MM.1S (cell line): Measurements from ENCODE around the gene NMNAT3.

ENCODE experiments used
- DNase-seq: peaks from one replicate; pipeline ENCODE4 v3.0.0-alpha.2; 2015
- H2AFZ ChIP-seq: fragments of 300-600 bp; sonication (generic); 2 replicates; pipeline ENCODE4 v1.6.0; 2016; ENCODE audit warnings: antibody characterized with exemption, low read length
- H3F3A ChIP-seq: fragments of 300-600 bp; sonication (generic); 2 replicates; pipeline ENCODE4 v1.6.1; 2016; ENCODE audit warnings: mild to moderate bottlenecking, antibody characterized with exemption, low read length, moderate library complexity, mixed read lengths; ENCODE audit not compliant: insufficient read depth
- H3K27ac ChIP-seq: fragments of 300-600 bp; sonication (generic); 2 replicates; pipeline ENCODE4 v1.5.1; 2016; ENCODE audit warnings: mild to moderate bottlenecking, low read length
- H3K27me3 ChIP-seq: fragments of 300-600 bp; sonication (generic); replicated peaks from 2 replicates; pipeline ENCODE4 v1.6.0; 2016; ENCODE audit warnings: low read length; ENCODE audit not compliant: insufficient read depth
- H3K36me3 ChIP-seq: fragments of 300-600 bp; sonication (generic); replicated peaks from 2 replicates; pipeline ENCODE4 v1.6.1; 2016; ENCODE audit warnings: mild to moderate bottlenecking, low read length, mixed read lengths; ENCODE audit not compliant: insufficient read depth
- H3K4me1 ChIP-seq: fragments of 300-600 bp; sonication (generic); 2 replicates; pipeline ENCODE4 v1.6.1; 2016; ENCODE audit warnings: low read length, mixed read lengths
- H3K4me2 ChIP-seq: fragments of 300-600 bp; sonication (generic); 2 replicates; pipeline ENCODE4 v1.6.0; 2016; ENCODE audit warnings: low read depth, low read length
- H3K4me3 ChIP-seq: fragments of 300-600 bp; sonication (generic); 2 replicates; pipeline ENCODE4 v1.5.1; 2016; ENCODE audit warnings: low read length, mixed read lengths
- H3K79me2 ChIP-seq: fragments of 300-600 bp; sonication (generic); 2 replicates; pipeline ENCODE4 v1.6.1; 2016; ENCODE audit warnings: mixed run types, low read length, mixed read lengths
- H3K9ac ChIP-seq: fragments of 300-600 bp; sonication (generic); 2 replicates; pipeline ENCODE4 v1.6.1; 2016; ENCODE audit warnings: low read length, mixed read lengths
- H3K9me2 ChIP-seq: fragments of 300-600 bp; sonication (generic); replicated peaks from 2 replicates; pipeline ENCODE4 v1.6.1; 2016; ENCODE audit warnings: mild to moderate bottlenecking, low read length, mixed read lengths; ENCODE audit not compliant: insufficient read depth
- H3K9me3 ChIP-seq: fragments of 300-600 bp; sonication (generic); replicated peaks from 2 replicates; pipeline ENCODE4 v1.6.1; 2016; ENCODE audit warnings: mild to moderate bottlenecking, low read length, mixed read lengths; ENCODE audit not compliant: insufficient read depth
- H4K20me1 ChIP-seq: fragments of 300-600 bp; sonication (generic); 2 replicates; pipeline ENCODE4 v1.6.1; 2016; ENCODE audit warnings: mild to moderate bottlenecking, low read length, moderate library complexity, mixed read lengths; ENCODE audit not compliant: insufficient read depth
- EZH2 ChIP-seq: fragments of 300-600 bp; sonication (generic); optimal IDR thresholded peaks from 2 replicates; pipeline ENCODE3; 2017; ENCODE audit warnings: low read depth, mild to moderate bottlenecking, antibody characterized with exemption, low read length, mixed read lengths
- EZH2phosphoT487 ChIP-seq: fragments of 300-600 bp; sonication (generic); IDR thresholded peaks from 2 replicates; pipeline ENCODE4 v1.6.1; 2018; ENCODE audit warnings: antibody characterized with exemption, low read length
- TF ChIP-seq, protein P1 (sequence below): fragments of 300-600 bp; sonication (generic); IDR thresholded peaks from 2 replicates; pipeline ENCODE4 v1.5.1; 2016; ENCODE audit warnings: antibody characterized with exemption, low read length, mixed read lengths

The NMNAT3 gene

DNA sequence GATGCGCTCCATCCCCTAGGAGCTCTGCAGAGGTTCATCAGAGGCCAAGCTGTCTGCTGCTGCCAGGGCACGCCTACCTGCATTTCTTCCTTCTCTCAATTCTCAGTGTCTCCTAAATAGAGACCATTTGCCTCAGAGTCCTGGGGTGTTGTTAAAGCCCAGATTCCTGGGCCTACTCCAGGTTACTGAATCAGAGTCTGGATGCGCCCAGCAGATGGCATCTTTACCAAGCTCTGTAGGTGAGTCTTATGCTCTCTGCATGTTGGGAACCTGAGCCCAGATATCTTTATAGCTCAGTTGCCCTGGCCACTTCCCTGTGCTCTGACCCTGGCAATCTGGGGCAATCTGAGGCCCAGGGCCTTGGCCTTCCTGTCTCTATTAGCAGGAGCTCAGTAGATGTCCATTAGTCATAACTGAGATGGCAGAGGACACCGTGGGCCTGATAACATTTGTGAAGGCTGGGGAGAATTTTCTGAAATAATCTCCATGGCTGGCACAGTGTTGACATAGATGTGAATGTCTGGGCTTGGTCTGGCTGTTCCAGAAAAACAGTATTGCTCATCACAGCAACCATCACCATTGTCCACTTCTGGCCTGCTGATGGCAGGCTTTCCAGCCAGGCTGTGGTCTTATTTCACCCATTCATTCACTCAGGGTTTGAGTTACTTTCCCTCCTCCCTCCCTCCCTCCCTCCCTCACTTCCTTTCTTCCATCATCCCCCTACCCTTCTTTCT is 125.0 kb downstream of the NMNAT3 start:
- no peaks in the 10 kb centered on the region for H3K4me1 ChIP-seq
- no peak for TF ChIP-seq EZH2phosphoT487
- TF ChIP-seq, protein P1, sequence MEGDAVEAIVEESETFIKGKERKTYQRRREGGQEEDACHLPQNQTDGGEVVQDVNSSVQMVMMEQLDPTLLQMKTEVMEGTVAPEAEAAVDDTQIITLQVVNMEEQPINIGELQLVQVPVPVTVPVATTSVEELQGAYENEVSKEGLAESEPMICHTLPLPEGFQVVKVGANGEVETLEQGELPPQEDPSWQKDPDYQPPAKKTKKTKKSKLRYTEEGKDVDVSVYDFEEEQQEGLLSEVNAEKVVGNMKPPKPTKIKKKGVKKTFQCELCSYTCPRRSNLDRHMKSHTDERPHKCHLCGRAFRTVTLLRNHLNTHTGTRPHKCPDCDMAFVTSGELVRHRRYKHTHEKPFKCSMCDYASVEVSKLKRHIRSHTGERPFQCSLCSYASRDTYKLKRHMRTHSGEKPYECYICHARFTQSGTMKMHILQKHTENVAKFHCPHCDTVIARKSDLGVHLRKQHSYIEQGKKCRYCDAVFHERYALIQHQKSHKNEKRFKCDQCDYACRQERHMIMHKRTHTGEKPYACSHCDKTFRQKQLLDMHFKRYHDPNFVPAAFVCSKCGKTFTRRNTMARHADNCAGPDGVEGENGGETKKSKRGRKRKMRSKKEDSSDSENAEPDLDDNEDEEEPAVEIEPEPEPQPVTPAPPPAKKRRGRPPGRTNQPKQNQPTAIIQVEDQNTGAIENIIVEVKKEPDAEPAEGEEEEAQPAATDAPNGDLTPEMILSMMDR = no peak
- no peak for TF ChIP-seq EZH2

DNA sequence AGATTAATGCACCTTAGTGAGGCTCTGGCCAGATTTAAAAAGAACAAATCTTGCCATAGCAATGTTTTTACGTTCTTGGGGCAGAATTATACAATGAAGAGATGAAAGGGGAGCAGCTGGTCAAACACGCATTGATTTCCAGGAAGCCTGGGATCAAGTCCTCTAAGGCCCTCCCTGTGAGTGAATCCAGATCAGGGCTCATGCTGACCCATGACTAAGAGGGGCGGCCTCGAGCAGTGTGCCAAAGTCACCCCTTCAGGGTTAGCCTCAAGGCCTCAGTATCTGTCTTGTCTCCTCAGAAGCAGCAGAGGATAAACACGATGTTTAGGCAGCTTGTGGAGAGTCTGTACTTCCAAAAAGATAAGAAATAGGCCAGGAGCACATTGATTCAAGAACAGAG is 129.0 kb downstream of the NMNAT3 start:
- Histone ChIP-seq H3K9ac (no peak overlapping the region), H3K4me2 (no peak overlapping the region), H3K27ac (no peak overlapping the region), H2AFZ (no peak overlapping the region), H4K20me1 (no peaks in the 10 kb centered on the region), H3K36me3 (no peaks in the 10 kb centered on the region), H3K4me3 (no peak overlapping the region), H3K27me3 (no peaks in the 10 kb centered on the region), H3K79me2 (no peaks in the 10 kb centered on the region), H3K9me2 (no peaks in the 10 kb centered on the region), H3K4me1 (no peaks in the 10 kb centered on the region), H3K9me3 (no peaks in the 10 kb centered on the region), H3F3A (no peaks in the 10 kb centered on the region)
- no peak for DNase-seq
- TF ChIP-seq EZH2 (no peak), EZH2phosphoT487 (no peak)
- TF ChIP-seq, protein P1 = no peak

More for the DNA sequence above, 125.0 kb downstream of the NMNAT3 start:
- Histone ChIP-seq H3K9me3 (no peaks in the 10 kb centered on the region), H3K27ac (no peak overlapping the region), H3K9me2 (no peaks in the 10 kb centered on the region), H2AFZ (no peak overlapping the region), H3K4me2 (no peak overlapping the region), H3K9ac (no peak overlapping the region), H3K79me2 (no peaks in the 10 kb centered on the region), H3K27me3 (no peaks in the 10 kb centered on the region), H3F3A (no peaks in the 10 kb centered on the region), H3K36me3 (no peaks in the 10 kb centered on the region), H4K20me1 (no peaks in the 10 kb centered on the region), H3K4me3 (no peak overlapping the region)
- no peak for DNase-seq

DNA sequence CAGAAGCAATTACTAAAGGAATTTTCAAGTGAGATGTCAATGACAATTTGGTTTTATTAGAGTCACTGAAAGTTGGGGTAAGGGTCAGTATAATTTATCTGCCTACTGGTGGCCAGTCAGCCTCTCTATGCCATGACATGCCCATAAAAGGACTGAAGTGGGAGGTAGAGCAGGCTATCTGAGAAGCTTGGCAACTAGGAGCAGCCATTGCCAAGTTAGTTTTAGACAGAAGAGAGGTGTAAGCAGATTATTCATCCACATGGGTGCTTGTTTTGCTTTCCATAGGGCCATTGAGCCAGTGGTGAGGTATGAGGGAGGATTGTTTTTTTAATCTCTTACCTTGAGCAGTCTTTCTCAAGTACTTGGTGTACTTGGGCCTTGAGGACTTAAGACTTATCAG is 130.1 kb downstream of the NMNAT3 start:
- Histone ChIP-seq H3K9me2 (no peaks in the 10 kb centered on the region), H3K9ac (no peak overlapping the region), H3K4me1 (no peaks in the 10 kb centered on the region), H3K4me2 (no peak overlapping the region), H3K4me3 (no peak overlapping the region), H3K27me3 (no peaks in the 10 kb centered on the region), H3K79me2 (no peaks in the 10 kb centered on the region), H3K9me3 (no peaks in the 10 kb centered on the region), H2AFZ (no peak overlapping the region), H3K36me3 (no peaks in the 10 kb centered on the region), H3F3A (no peaks in the 10 kb centered on the region), H4K20me1 (no peaks in the 10 kb centered on the region), H3K27ac (no peak overlapping the region)
- DNase-seq = no peak
- TF ChIP-seq EZH2phosphoT487 (no peak), EZH2 (no peak)
- TF ChIP-seq, protein P1 = no peak
